HG03460 (cell line): ENCODE measurements around the gene MBOAT2.
A peak's percentile ranks its signal among the peaks of the same experiment; 100 is the strongest.

Experiments
- ATAC-seq: cut with Tn5 transposase; IDR thresholded peaks from one replicate; pipeline ENCODE4 v1.9.1; 2021; ENCODE audit not compliant: unreplicated experiment

The MBOAT2 gene

GRCh38 chr2:8835279-8835678, 168.2 kb downstream of the MBOAT2 start:
- ATAC-seq = no peak

- no peak for ATAC-seq
Observed at GRCh38 chr2:8833853-8834252, 169.6 kb downstream of the MBOAT2 start.

- ATAC-seq = no peak
Observed at GRCh38 chr2:8831516-8831915, 172.0 kb downstream of the MBOAT2 start.

- ATAC-seq = no peak
Observed at GRCh38 chr2:8827729-8828128, 175.8 kb downstream of the MBOAT2 start.

- no peak for ATAC-seq
Observed at GRCh38 chr2:8822218-8822617, 181.3 kb downstream of the MBOAT2 start.

- ATAC-seq = no peak
Observed at GRCh38 chr2:8821276-8822217, 181.9 kb downstream of the MBOAT2 start.

GRCh38 chr2:8819948-8820347, 183.5 kb downstream of the MBOAT2 start:
- no peak for ATAC-seq

GRCh38 chr2:8819194-8819593, 184.3 kb downstream of the MBOAT2 start:
- ATAC-seq = no peak

GRCh38 chr2:8817221-8817620, 186.3 kb downstream of the MBOAT2 start:
- ATAC-seq = no peak

GRCh38 chr2:8806885-8807704, 196.4 kb downstream of the MBOAT2 start:
- ATAC-seq = no peak

- ATAC-seq = no peak
Observed at GRCh38 chr2:8805278-8806210, 197.9 kb downstream of the MBOAT2 start.

- peak; percentile 99 for ATAC-seq
Observed at GRCh38 chr2:8803658-8804379, 199.7 kb downstream of the MBOAT2 start.

- ATAC-seq = no peak
Observed at GRCh38 chr2:8802741-8803140, 200.7 kb downstream of the MBOAT2 start.
